Loucy (cell line): Measurements from ENCODE around the gene CCM2.

Experiments
- H2AFZ ChIP-seq: fragments of 200-600 bp; sonication (generic); 2 replicates; pipeline ENCODE4 v1.6.0; 2016; ENCODE audit warnings: antibody characterized with exemption, mild to moderate bottlenecking, low read length, moderate library complexity
- H3F3A ChIP-seq: fragments of 200-600 bp; 2 replicates; pipeline ENCODE4 v1.6.0; 2016; ENCODE audit warnings: antibody characterized with exemption, low read depth, mild to moderate bottlenecking
- H3K27me3 ChIP-seq: fragments of 200-600 bp; sonication (generic); 2 replicates; pipeline ENCODE4 v1.6.1; 2014; ENCODE audit warnings: low read length, mild to moderate bottlenecking; ENCODE audit not compliant: insufficient read depth, poor library complexity, severe bottlenecking
- H3K36me3 ChIP-seq: fragments of 200-600 bp; sonication (generic); 2 replicates; pipeline ENCODE4 v1.6.1; 2016; ENCODE audit warnings: low read length; ENCODE audit not compliant: insufficient read depth
- H3K4me1 ChIP-seq: fragments of 200-600 bp; sonication (generic); 2 replicates; pipeline ENCODE4 v1.5.1; 2014; ENCODE audit warnings: low read length, mild to moderate bottlenecking; ENCODE audit not compliant: insufficient read depth, poor library complexity, severe bottlenecking
- H3K4me2 ChIP-seq: fragments of 200-600 bp; sonication (generic); 2 replicates; pipeline ENCODE4 v1.6.0; 2014; ENCODE audit warnings: antibody characterized with exemption, low read length, low read depth, mild to moderate bottlenecking; ENCODE audit not compliant: poor library complexity, severe bottlenecking
- H3K4me3 ChIP-seq: fragments of 200-600 bp; sonication (generic); 2 replicates; pipeline ENCODE4 v1.5.1; 2014; ENCODE audit warnings: low read length, mild to moderate bottlenecking, mixed read lengths; ENCODE audit not compliant: poor library complexity, severe bottlenecking
- H3K79me2 ChIP-seq: fragments of 200-600 bp; sonication (generic); 2 replicates; pipeline ENCODE4 v1.6.1; 2014; ENCODE audit warnings: low read length; ENCODE audit not compliant: insufficient read depth
- H3K9ac ChIP-seq: fragments of 200-600 bp; sonication (generic); 2 replicates; pipeline ENCODE4 v1.6.0; 2014; ENCODE audit warnings: mild to moderate bottlenecking, low read depth, low read length, moderate library complexity; ENCODE audit not compliant: poor library complexity, severe bottlenecking
- H3K9me2 ChIP-seq: fragments of 200-600 bp; sonication (generic); replicated peaks from 2 replicates; pipeline ENCODE4 v1.6.1; 2016; ENCODE audit warnings: low read depth, low read length, mixed read lengths
- H3K9me3 ChIP-seq: fragments of 200-600 bp; sonication (generic); 2 replicates; pipeline ENCODE4 v1.6.1; 2014; ENCODE audit warnings: mild to moderate bottlenecking, antibody characterized with exemption, low read length, low read depth; ENCODE audit not compliant: insufficient read depth
- H4K20me1 ChIP-seq: fragments of 200-600 bp; sonication (generic); 2 replicates; pipeline ENCODE4 v1.6.0; 2014; ENCODE audit warnings: antibody characterized with exemption, low read length, mild to moderate bottlenecking; ENCODE audit not compliant: insufficient read depth, poor library complexity, severe bottlenecking
- CTCF ChIP-seq: fragments of 200-600 bp; sonication (generic); conservative IDR thresholded peaks from 2 replicates; pipeline ENCODE4 v1.5.1; 2014; ENCODE audit warnings: mild to moderate bottlenecking, antibody characterized with exemption, low read length
- EZH2phosphoT487 ChIP-seq: fragments of 200-600 bp; IDR thresholded peaks from 2 replicates; pipeline ENCODE4 v1.6.1; 2018; ENCODE audit warnings: antibody characterized with exemption, mild to moderate bottlenecking, moderate library complexity, borderline replicate concordance

Gene CCM2

GRCh38 chr7:45119550-45119949, 119.5 kb downstream of the CCM2 start:
- no peak overlapping the region for H2AFZ ChIP-seq
- no peak for TF ChIP-seq EZH2phosphoT487
- no peak for TF ChIP-seq CTCF
- H3K4me1 ChIP-seq: peaks cover 5% of the 10 kb centered on the region
- no peaks in the 10 kb centered on the region for H3K79me2 ChIP-seq
- H3K27me3 ChIP-seq: no peaks in the 10 kb centered on the region
- no peak overlapping the region for H3K4me2 ChIP-seq
- H3F3A ChIP-seq: no peaks in the 10 kb centered on the region
- no peak overlapping the region for H3K4me3 ChIP-seq
- H3K36me3 ChIP-seq: no peaks in the 10 kb centered on the region
- no peaks in the 10 kb centered on the region for H3K9me2 ChIP-seq
- no peaks in the 10 kb centered on the region for H4K20me1 ChIP-seq
- H3K9ac ChIP-seq: no peak overlapping the region
- H3K9me3 ChIP-seq: no peaks in the 10 kb centered on the region

GRCh38 chr7:45122975-45123860, 123.2 kb downstream of the CCM2 start:
- H3K9ac ChIP-seq: peak overlapping the region; percentile 44
- no peak for TF ChIP-seq EZH2phosphoT487
- TF ChIP-seq CTCF: no peak
- peak overlapping the region; percentile 82 for H2AFZ ChIP-seq

GRCh38 chr7:45123913-45124710, 124.1 kb downstream of the CCM2 start:
- no peak overlapping the region; the same call in 1 of the 2 replicates for H2AFZ ChIP-seq
- no peaks in the 10 kb centered on the region for H3K36me3 ChIP-seq
- H3K9me2 ChIP-seq: no peaks in the 10 kb centered on the region
- H3K9ac ChIP-seq: peak overlapping the region; percentile 44
- H4K20me1 ChIP-seq: no peaks in the 10 kb centered on the region
- no peak overlapping the region for H3K4me3 ChIP-seq
- no peak overlapping the region for H3K4me2 ChIP-seq
- no peaks in the 10 kb centered on the region for H3K9me3 ChIP-seq
- H3K4me1 ChIP-seq: peaks cover 5% of the 10 kb centered on the region
- no peaks in the 10 kb centered on the region for H3K27me3 ChIP-seq
- no peak for TF ChIP-seq CTCF
- no peak for TF ChIP-seq EZH2phosphoT487
- H3K79me2 ChIP-seq: no peaks in the 10 kb centered on the region
- no peaks in the 10 kb centered on the region for H3F3A ChIP-seq

More at GRCh38 chr7:45122975-45123860, 123.2 kb downstream of the CCM2 start:
- Histone ChIP-seq H3K4me1 (peaks cover 5% of the 10 kb centered on the region), H3K79me2 (no peaks in the 10 kb centered on the region), H3K4me3 (no peak overlapping the region), H3K9me2 (no peaks in the 10 kb centered on the region), H3F3A (no peaks in the 10 kb centered on the region), H3K27me3 (no peaks in the 10 kb centered on the region), H3K9me3 (no peaks in the 10 kb centered on the region), H4K20me1 (no peaks in the 10 kb centered on the region), H3K4me2 (peak overlapping the region; percentile 36), H3K36me3 (no peaks in the 10 kb centered on the region)
